ENCODE measurements around the gene DNAH17. TPM values are rescaled to one million over a fixed set of nuclear protein-coding genes. Genes with fewer than 3 reads are reported as not detected.

DNAH17 gene
- total RNA-seq, 1 experiment from 2014 or later = 0.11 TPM

- CTCF ChIA-PET = no interaction called here
- TF ChIP-seq EZH2 (IDR thresholded peaks at IDR 0.05; ENCODE audit: borderline replicate concordance, low read depth, low read length, poor library complexity, severe bottlenecking) (no peak), CTCF (conservative IDR thresholded peaks at IDR 0.05; ENCODE audit: low read depth, low read length) (no peak)
- POLR2A ChIA-PET (ENCODE audit: low non-redundant PET) = no interaction called here
Observed at GRCh38 chr17:78472035-78472905, 104.9 kb downstream of the DNAH17 start.

DNA sequence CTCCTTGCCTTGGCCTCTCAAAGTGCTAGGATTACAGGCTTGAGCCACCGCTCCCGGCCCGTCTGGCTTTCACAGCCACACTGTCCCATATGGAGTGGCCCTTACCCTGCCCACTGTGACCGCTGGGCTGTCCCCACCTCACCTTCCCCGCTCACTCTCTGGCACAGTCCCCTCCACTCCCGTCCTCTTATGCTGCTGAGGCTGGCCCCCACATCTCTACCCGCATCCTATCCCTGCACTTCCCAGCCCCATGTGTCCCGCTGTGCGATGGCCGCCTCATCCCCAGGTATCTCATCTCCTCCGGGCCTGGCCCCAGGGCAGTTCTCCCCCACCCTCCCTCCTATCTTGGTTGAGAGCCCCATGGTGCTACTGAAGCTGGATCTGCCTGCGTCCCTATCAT lies 105.6 kb downstream of the DNAH17 start:
- H3K4me1 ChIP-seq (ENCODE audit: insufficient read depth, low read length, poor library complexity, severe bottlenecking) = no peaks in the 10 kb centered on the region
- TF ChIP-seq CTCF (conservative IDR thresholded peaks at IDR 0.05; ENCODE audit: low read depth, low read length) (no peak), EZH2 (IDR thresholded peaks at IDR 0.05; ENCODE audit: borderline replicate concordance, low read depth, low read length, poor library complexity, severe bottlenecking) (no peak)
- no peak overlapping the region for H3K4me3 ChIP-seq (ENCODE audit: low read depth, low read length, poor library complexity, severe bottlenecking)
- DNase-seq (ENCODE audit: low spot score) = no peak
- intact Hi-C loops (cut with micrococcal nuclease; ENCODE audit: unreplicated experiment) = no loop called here
- H3K36me3 ChIP-seq (ENCODE audit: insufficient read depth, low read length, poor library complexity, severe bottlenecking) = no peaks in the 10 kb centered on the region
- POLR2A ChIA-PET (ENCODE audit: low non-redundant PET) = no interaction called here
- no peak overlapping the region for H3K27ac ChIP-seq (ENCODE audit: low read depth, low read length, poor library complexity, severe bottlenecking)
- H3K27me3 ChIP-seq (replicated peaks; ENCODE audit: insufficient read depth, low read depth, low read length, poor library complexity) = no peaks in the 10 kb centered on the region
- CTCF ChIA-PET = no interaction called here
- BruUV-seq (replicated peaks) = no TSS peak
- H3K9me3 ChIP-seq (ENCODE audit: low read depth, low read length, poor library complexity, severe bottlenecking) = no peaks in the 10 kb centered on the region

More at GRCh38 chr17:78472035-78472905, 104.9 kb downstream of the DNAH17 start:
- no peaks in the 10 kb centered on the region for H3K36me3 ChIP-seq (ENCODE audit: insufficient read depth, low read length, poor library complexity, severe bottlenecking)
- DNase-seq (ENCODE audit: low spot score) = no peak
- no peak overlapping the region for H3K27ac ChIP-seq (ENCODE audit: low read depth, low read length, poor library complexity, severe bottlenecking)
- H3K4me3 ChIP-seq (ENCODE audit: low read depth, low read length, poor library complexity, severe bottlenecking) = no peak overlapping the region
- H3K27me3 ChIP-seq (replicated peaks; ENCODE audit: insufficient read depth, low read depth, low read length, poor library complexity) = no peaks in the 10 kb centered on the region
- no peaks in the 10 kb centered on the region for H3K9me3 ChIP-seq (ENCODE audit: low read depth, low read length, poor library complexity, severe bottlenecking)
- H3K4me1 ChIP-seq (ENCODE audit: insufficient read depth, low read length, poor library complexity, severe bottlenecking) = no peaks in the 10 kb centered on the region
- BruUV-seq (replicated peaks) = no TSS peak
- intact Hi-C loops (cut with micrococcal nuclease; ENCODE audit: unreplicated experiment) = no loop called here

DNA sequence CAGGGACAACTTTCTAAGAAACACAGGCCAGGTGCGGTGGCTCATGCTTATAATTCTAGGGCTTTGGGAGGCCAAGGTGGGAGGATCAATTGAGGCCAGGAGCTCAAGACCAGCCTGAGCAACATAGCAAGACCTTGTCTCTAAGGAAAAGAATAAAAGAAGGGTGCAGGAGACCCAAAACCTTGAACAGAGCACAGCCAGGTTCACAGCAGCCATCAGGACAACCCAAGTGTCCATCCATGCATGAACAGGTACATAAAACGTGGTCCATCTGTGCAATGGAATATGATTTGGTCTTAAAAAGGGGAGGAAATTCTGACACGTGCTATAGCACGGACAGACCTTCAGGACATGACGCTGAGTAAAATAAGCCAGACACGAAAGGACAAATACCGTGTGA lies 107.8 kb downstream of the DNAH17 start:
- ChIA-PET POLR2A (ENCODE audit: low non-redundant PET) (no interaction called here), CTCF (interaction anchor here (1.1 kb wide), 1 partner anchor 23 kb away, joined by 3 read pairs; no protein-coding TSS in a partner anchor)
- no TSS peak for BruUV-seq (replicated peaks)
- Histone ChIP-seq H3K27ac (ENCODE audit: low read depth, low read length, poor library complexity, severe bottlenecking) (no peak overlapping the region), H3K27me3 (replicated peaks; ENCODE audit: insufficient read depth, low read depth, low read length, poor library complexity) (no peaks in the 10 kb centered on the region), H3K4me3 (ENCODE audit: low read depth, low read length, poor library complexity, severe bottlenecking) (no peak overlapping the region), H3K36me3 (ENCODE audit: insufficient read depth, low read length, poor library complexity, severe bottlenecking) (no peaks in the 10 kb centered on the region), H3K9me3 (ENCODE audit: low read depth, low read length, poor library complexity, severe bottlenecking) (no peaks in the 10 kb centered on the region), H3K4me1 (ENCODE audit: insufficient read depth, low read length, poor library complexity, severe bottlenecking) (no peaks in the 10 kb centered on the region)
- intact Hi-C loops (cut with micrococcal nuclease; ENCODE audit: unreplicated experiment) = no loop called here
- no peak for TF ChIP-seq EZH2 (IDR thresholded peaks at IDR 0.05; ENCODE audit: borderline replicate concordance, low read depth, low read length, poor library complexity, severe bottlenecking)
- TF ChIP-seq CTCF (conservative IDR thresholded peaks at IDR 0.05; ENCODE audit: low read depth, low read length) = no peak
- DNase-seq (ENCODE audit: low spot score) = no peak
